ENCODE measurements around the gene FBXO24. TPM values are rescaled to one million over a fixed set of nuclear protein-coding genes. Genes with fewer than 3 reads are reported as not detected.
A peak's percentile ranks its signal among the peaks of the same experiment; 100 is the strongest.

Gene FBXO24
- total and polyA plus RNA-seq, 9 of the 15 experiments (the other 6 are each of a cell fraction or from before 2014, with no cell fraction given): 0.17 to 0.95 (median 0.50) TPM

DNA sequence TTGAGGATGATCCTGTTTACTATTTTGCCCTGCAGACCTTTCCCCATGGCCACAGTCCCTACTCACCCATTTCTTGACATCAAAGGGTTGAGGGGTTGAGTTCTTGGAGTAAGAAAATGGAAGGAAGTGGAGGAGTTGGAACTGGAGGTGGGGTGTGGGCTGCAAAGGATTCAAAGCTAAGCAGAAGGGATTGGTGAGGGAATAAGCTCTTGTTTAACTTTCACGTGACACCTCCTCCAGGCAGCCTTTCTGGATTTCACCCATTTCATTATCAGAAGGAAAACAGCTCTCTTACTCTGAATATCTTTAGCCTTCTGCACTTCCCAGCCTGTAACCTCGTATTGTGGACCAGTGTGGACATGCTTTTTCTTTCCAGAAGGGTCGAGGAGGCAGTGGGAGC, 39.9 kb downstream of the FBXO24 start (continued):
- TF ChIP-seq, protein P1, sequence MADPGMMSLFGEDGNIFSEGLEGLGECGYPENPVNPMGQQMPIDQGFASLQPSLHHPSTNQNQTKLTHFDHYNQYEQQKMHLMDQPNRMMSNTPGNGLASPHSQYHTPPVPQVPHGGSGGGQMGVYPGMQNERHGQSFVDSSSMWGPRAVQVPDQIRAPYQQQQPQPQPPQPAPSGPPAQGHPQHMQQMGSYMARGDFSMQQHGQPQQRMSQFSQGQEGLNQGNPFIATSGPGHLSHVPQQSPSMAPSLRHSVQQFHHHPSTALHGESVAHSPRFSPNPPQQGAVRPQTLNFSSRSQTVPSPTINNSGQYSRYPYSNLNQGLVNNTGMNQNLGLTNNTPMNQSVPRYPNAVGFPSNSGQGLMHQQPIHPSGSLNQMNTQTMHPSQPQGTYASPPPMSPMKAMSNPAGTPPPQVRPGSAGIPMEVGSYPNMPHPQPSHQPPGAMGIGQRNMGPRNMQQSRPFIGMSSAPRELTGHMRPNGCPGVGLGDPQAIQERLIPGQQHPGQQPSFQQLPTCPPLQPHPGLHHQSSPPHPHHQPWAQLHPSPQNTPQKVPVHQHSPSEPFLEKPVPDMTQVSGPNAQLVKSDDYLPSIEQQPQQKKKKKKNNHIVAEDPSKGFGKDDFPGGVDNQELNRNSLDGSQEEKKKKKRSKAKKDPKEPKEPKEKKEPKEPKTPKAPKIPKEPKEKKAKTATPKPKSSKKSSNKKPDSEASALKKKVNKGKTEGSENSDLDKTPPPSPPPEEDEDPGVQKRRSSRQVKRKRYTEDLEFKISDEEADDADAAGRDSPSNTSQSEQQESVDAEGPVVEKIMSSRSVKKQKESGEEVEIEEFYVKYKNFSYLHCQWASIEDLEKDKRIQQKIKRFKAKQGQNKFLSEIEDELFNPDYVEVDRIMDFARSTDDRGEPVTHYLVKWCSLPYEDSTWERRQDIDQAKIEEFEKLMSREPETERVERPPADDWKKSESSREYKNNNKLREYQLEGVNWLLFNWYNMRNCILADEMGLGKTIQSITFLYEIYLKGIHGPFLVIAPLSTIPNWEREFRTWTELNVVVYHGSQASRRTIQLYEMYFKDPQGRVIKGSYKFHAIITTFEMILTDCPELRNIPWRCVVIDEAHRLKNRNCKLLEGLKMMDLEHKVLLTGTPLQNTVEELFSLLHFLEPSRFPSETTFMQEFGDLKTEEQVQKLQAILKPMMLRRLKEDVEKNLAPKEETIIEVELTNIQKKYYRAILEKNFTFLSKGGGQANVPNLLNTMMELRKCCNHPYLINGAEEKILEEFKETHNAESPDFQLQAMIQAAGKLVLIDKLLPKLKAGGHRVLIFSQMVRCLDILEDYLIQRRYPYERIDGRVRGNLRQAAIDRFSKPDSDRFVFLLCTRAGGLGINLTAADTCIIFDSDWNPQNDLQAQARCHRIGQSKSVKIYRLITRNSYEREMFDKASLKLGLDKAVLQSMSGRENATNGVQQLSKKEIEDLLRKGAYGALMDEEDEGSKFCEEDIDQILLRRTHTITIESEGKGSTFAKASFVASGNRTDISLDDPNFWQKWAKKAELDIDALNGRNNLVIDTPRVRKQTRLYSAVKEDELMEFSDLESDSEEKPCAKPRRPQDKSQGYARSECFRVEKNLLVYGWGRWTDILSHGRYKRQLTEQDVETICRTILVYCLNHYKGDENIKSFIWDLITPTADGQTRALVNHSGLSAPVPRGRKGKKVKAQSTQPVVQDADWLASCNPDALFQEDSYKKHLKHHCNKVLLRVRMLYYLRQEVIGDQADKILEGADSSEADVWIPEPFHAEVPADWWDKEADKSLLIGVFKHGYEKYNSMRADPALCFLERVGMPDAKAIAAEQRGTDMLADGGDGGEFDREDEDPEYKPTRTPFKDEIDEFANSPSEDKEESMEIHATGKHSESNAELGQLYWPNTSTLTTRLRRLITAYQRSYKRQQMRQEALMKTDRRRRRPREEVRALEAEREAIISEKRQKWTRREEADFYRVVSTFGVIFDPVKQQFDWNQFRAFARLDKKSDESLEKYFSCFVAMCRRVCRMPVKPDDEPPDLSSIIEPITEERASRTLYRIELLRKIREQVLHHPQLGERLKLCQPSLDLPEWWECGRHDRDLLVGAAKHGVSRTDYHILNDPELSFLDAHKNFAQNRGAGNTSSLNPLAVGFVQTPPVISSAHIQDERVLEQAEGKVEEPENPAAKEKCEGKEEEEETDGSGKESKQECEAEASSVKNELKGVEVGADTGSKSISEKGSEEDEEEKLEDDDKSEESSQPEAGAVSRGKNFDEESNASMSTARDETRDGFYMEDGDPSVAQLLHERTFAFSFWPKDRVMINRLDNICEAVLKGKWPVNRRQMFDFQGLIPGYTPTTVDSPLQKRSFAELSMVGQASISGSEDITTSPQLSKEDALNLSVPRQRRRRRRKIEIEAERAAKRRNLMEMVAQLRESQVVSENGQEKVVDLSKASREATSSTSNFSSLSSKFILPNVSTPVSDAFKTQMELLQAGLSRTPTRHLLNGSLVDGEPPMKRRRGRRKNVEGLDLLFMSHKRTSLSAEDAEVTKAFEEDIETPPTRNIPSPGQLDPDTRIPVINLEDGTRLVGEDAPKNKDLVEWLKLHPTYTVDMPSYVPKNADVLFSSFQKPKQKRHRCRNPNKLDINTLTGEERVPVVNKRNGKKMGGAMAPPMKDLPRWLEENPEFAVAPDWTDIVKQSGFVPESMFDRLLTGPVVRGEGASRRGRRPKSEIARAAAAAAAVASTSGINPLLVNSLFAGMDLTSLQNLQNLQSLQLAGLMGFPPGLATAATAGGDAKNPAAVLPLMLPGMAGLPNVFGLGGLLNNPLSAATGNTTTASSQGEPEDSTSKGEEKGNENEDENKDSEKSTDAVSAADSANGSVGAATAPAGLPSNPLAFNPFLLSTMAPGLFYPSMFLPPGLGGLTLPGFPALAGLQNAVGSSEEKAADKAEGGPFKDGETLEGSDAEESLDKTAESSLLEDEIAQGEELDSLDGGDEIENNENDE (IDR thresholded peaks at IDR 0.05; ENCODE audit: low read depth, low read length): no peak
- TF ChIP-seq, protein P2, sequence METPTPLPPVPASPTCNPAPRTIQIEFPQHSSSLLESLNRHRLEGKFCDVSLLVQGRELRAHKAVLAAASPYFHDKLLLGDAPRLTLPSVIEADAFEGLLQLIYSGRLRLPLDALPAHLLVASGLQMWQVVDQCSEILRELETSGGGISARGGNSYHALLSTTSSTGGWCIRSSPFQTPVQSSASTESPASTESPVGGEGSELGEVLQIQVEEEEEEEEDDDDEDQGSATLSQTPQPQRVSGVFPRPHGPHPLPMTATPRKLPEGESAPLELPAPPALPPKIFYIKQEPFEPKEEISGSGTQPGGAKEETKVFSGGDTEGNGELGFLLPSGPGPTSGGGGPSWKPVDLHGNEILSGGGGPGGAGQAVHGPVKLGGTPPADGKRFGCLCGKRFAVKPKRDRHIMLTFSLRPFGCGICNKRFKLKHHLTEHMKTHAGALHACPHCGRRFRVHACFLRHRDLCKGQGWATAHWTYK (CRISPR knock-in tag; IDR thresholded peaks at IDR 0.05): no peak
- TF ChIP-seq HLTF (IDR thresholded peaks at IDR 0.05) (no peak), BCOR (IDR thresholded peaks at IDR 0.05) (peak; percentile 98), NR1H2 (CRISPR knock-in tag; IDR thresholded peaks at IDR 0.05) (no peak), SRSF1 (IDR thresholded peaks at IDR 0.05; ENCODE audit: low read depth, low read length) (no peak), RBBP5 (IDR thresholded peaks at IDR 0.05; ENCODE audit: borderline replicate concordance, insufficient read depth, low read length, poor library complexity, severe bottlenecking) (no peak), ARHGAP35 (IDR thresholded peaks at IDR 0.05; ENCODE audit: partially characterized antibody) (peak; percentile 37), DPF2 (IDR thresholded peaks at IDR 0.05) (0 out of 2 replicates have a peak, but pooled peaks have one; percentile 16), CBX3 (IDR thresholded peaks at IDR 0.05; ENCODE audit: borderline replicate concordance in 1 of 2, low read length in 2 of 2) (no peak)
- TF ChIP-seq, protein P3, sequence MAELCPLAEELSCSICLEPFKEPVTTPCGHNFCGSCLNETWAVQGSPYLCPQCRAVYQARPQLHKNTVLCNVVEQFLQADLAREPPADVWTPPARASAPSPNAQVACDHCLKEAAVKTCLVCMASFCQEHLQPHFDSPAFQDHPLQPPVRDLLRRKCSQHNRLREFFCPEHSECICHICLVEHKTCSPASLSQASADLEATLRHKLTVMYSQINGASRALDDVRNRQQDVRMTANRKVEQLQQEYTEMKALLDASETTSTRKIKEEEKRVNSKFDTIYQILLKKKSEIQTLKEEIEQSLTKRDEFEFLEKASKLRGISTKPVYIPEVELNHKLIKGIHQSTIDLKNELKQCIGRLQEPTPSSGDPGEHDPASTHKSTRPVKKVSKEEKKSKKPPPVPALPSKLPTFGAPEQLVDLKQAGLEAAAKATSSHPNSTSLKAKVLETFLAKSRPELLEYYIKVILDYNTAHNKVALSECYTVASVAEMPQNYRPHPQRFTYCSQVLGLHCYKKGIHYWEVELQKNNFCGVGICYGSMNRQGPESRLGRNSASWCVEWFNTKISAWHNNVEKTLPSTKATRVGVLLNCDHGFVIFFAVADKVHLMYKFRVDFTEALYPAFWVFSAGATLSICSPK (IDR thresholded peaks at IDR 0.05; ENCODE audit: borderline replicate concordance): no peak
